Right lobe of liver (tissue), 6 donors: ENCODE results near the gene SLC9A4. TPM values are rescaled to one million over a fixed set of nuclear protein-coding genes. Genes with fewer than 3 reads are reported as not detected.
A peak's percentile ranks its signal among the peaks of the same experiment; 100 is the strongest.

Source experiments
- ATAC-seq, 4 donors: fragments of 200-7000 bp; cut with Tn5 transposase; one replicate each; pipeline ENCODE4 v1.9.1; 2020; ENCODE audit warnings: mild to moderate bottlenecking in 4 of 4, moderate library complexity in 4 of 4
- DNase-seq, 3 donors: peaks; one replicate each; pipeline ENCODE4 v3.0.0-alpha.2; 2020
- H3K27ac ChIP-seq, 3 donors: fragments of 200-600 bp; one replicate each; pipeline ENCODE4 v1.8.0; 2022
- H3K27me3 ChIP-seq, 2 donors: fragments of 200-600 bp; one replicate each; pipeline ENCODE4 v1.8.0; 2022
- H3K36me3 ChIP-seq, 4 donors: fragments of 200-600 bp; sonication (generic) in 1 of 4; one replicate each; pipeline versions ENCODE4 v1.5.1 to v1.8.0; 2017 to 2022; ENCODE audit warnings: control low read depth in 1 of 4
- H3K4me1 ChIP-seq, 4 donors: fragments of 200-600 bp; sonication (generic) in 1 of 4; one replicate each; pipeline versions ENCODE4 v1.5.1 to v1.8.0; 2017 to 2022; ENCODE audit warnings: control low read depth in 1 of 4
- H3K4me3 ChIP-seq, 3 donors: fragments of 200-600 bp; one replicate each; pipeline ENCODE4 v1.8.0; 2022
- H3K9me3 ChIP-seq, 4 donors: fragments of 200-600 bp; sonication (generic) in 1 of 4; one replicate each; pipeline versions ENCODE4 v1.5.1 to v1.8.0; 2017 to 2022; ENCODE audit warnings: control low read depth in 1 of 4
- POLR2A ChIP-seq: fragments of 450-650 bp; IDR thresholded peaks from one replicate; pipeline ENCODE4 v1.6.1; 2017; ENCODE audit warnings: antibody characterized with exemption, mild to moderate bottlenecking
- WGBS: methylation state at CpG from one replicate; pipeline ENCODE4 v1.1.6; 2018; ENCODE audit warnings: low coverage, low lambda C conversion rate; ENCODE audit not compliant: insufficient coverage; ENCODE audit errors: missing lambda C conversion rate; 5-methylcytosine and 5-hydroxymethylcytosine counted together
- intact Hi-C, 2 donors: fragments of 100-400 bp; cut with DNase I; formaldehyde crosslinking; loops; one replicate each; pipeline versions ENCODE4 v1.11.2 to v1.14.1; 2022
- total RNA-seq, 6 experiments: library from RNA; depleted of rRNA in 2 of 6; stranded (reverse); fragments of >200 nt in 2 of 6; fragmentation: NEBNext Ultra II Directional in 3 of 6; extraction: Animal tissue kit (Norgen Biotek cat#: 25700) in 3 of 6; gene quantifications; one replicate each; pipeline versions ENCODE4 v1.1.0 to v1.2.4, GENCODE V29; 2016 to 2023
- TF ChIP-seq, protein P1 (sequence below), 4 donors: fragments of 200-600 bp in 3 of 4; fragments of 450-650 bp in 1 of 4; IDR thresholded peaks; one replicate each; pipeline versions ENCODE4 v1.5.1 to v1.8.0; 2016 to 2022; ENCODE audit warnings: antibody characterized with exemption in 4 of 4, mild to moderate bottlenecking in 2 of 4
- donor health status: DM: no; HTN: yes; CAD: no.
- donor health status: DM: no; HTN: no; CAD: no.
- donor health status: DM: no; HTN: no; CAD: no.
- donor health status: DM: no; HTN: yes; CAD: no.
- donor health status: DM: no; HTN: yes; CAD: no.

The SLC9A4 gene
- total RNA-seq, 6 experiments from 2014 or later: not detected

- 71% methylated on average over 9 of the region's 11 CpGs for WGBS
- DNase-seq (no peak), ATAC-seq (no peak)
- Histone ChIP-seq H3K9me3 (no peaks in the 10 kb centered on the region), H3K4me1 (no peaks in the 10 kb centered on the region), H3K27ac (no peak overlapping the region), H3K36me3 (no peaks in the 10 kb centered on the region), H3K27me3 (no peaks in the 10 kb centered on the region), H3K4me3 (no peak overlapping the region)
- TF ChIP-seq, protein P1, sequence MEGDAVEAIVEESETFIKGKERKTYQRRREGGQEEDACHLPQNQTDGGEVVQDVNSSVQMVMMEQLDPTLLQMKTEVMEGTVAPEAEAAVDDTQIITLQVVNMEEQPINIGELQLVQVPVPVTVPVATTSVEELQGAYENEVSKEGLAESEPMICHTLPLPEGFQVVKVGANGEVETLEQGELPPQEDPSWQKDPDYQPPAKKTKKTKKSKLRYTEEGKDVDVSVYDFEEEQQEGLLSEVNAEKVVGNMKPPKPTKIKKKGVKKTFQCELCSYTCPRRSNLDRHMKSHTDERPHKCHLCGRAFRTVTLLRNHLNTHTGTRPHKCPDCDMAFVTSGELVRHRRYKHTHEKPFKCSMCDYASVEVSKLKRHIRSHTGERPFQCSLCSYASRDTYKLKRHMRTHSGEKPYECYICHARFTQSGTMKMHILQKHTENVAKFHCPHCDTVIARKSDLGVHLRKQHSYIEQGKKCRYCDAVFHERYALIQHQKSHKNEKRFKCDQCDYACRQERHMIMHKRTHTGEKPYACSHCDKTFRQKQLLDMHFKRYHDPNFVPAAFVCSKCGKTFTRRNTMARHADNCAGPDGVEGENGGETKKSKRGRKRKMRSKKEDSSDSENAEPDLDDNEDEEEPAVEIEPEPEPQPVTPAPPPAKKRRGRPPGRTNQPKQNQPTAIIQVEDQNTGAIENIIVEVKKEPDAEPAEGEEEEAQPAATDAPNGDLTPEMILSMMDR (IDR thresholded peaks at IDR 0.05): no peak
- TF ChIP-seq POLR2A: no peak
- intact Hi-C loops: loop anchor here in 1 of 2 donors (10.0 kb wide), 1 partner anchor 124 kb away; no protein-coding TSS in a partner anchor
These were observed 7.5 kb downstream of the SLC9A4 start for GRCh38 chr2:102480285-102481195.

DNA sequence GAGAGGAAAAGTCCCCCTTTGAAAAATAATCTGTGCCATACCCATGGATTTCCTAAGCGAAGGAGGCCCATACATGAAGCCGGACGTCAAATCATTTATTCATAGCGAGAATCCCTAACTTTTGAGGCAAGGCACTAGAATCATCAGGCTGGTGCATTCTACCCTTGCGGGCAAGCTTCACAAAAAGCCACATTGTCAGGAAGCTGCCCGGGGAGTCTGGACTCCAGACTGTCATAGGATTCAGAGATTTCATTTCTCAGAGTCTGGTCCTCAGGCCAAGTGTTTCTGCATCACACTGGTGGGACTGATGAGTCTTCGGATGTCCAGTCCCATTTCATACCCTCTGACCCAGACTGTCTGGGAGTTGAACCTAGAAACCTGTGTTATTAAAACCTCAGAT lies 8.9 kb downstream of the SLC9A4 start:
- Histone ChIP-seq H3K27me3 (no peaks in the 10 kb centered on the region), H3K27ac (no peak overlapping the region), H3K4me3 (no peak overlapping the region), H3K4me1 (no peaks in the 10 kb centered on the region), H3K9me3 (no peaks in the 10 kb centered on the region), H3K36me3 (no peaks in the 10 kb centered on the region)
- 73% methylated on average over 6 of the region's 7 CpGs for WGBS
- DNase-seq (no peak), ATAC-seq (no peak)
- TF ChIP-seq POLR2A: no peak
- TF ChIP-seq, protein P1 (IDR thresholded peaks at IDR 0.05): no peak
- intact Hi-C loops: loop anchor here in 1 of 2 donors (10.0 kb wide), 1 partner anchor 123 kb away; no protein-coding TSS in a partner anchor

GRCh38 chr2:102483086-102483485 lies 10.1 kb downstream of the SLC9A4 start:
- no peak for ATAC-seq
- Histone ChIP-seq H3K4me1 (no peaks in the 10 kb centered on the region), H3K9me3 (no peaks in the 10 kb centered on the region), H3K27me3 (no peaks in the 10 kb centered on the region), H3K4me3 (no peak overlapping the region), H3K36me3 (no peaks in the 10 kb centered on the region), H3K27ac (no peak overlapping the region)
- no peak for DNase-seq
- WGBS: 50% methylated on average over 1 of the region's 6 CpGs
- TF ChIP-seq, protein P1 (IDR thresholded peaks at IDR 0.05): no peak
- TF ChIP-seq POLR2A: no peak
- intact Hi-C loops: loop anchor here in 1 of 2 donors (10.0 kb wide), 1 partner anchor 122 kb away; no protein-coding TSS in a partner anchor

- 67% methylated on average over 2 of the region's 6 CpGs for WGBS
- ATAC-seq (peak in 1 of 4 donors; percentile 12), DNase-seq (no peak)
- Histone ChIP-seq H3K4me1 (no peaks in the 10 kb centered on the region), H3K4me3 (no peak overlapping the region), H3K36me3 (no peaks in the 10 kb centered on the region), H3K27me3 (no peaks in the 10 kb centered on the region), H3K9me3 (no peaks in the 10 kb centered on the region), H3K27ac (no peak overlapping the region)
- intact Hi-C loops: loop anchor here in 1 of 2 donors (10.0 kb wide), 1 partner anchor 120 kb away; no protein-coding TSS in a partner anchor
- TF ChIP-seq, protein P1 (IDR thresholded peaks at IDR 0.05): no peak
- no peak for TF ChIP-seq POLR2A
These were observed 11.5 kb downstream of the SLC9A4 start for GRCh38 chr2:102484310-102485061.
